ENCODE results near the gene PIP4K2A. TPM values are rescaled to one million over a fixed set of nuclear protein-coding genes. Genes with fewer than 3 reads are reported as not detected.
A peak's percentile ranks its signal among the peaks of the same experiment; 100 is the strongest.

Gene PIP4K2A
- total and polyA plus RNA-seq, 4 donors, result 7.3 to 42.2 (median 27.6) TPM

DNA sequence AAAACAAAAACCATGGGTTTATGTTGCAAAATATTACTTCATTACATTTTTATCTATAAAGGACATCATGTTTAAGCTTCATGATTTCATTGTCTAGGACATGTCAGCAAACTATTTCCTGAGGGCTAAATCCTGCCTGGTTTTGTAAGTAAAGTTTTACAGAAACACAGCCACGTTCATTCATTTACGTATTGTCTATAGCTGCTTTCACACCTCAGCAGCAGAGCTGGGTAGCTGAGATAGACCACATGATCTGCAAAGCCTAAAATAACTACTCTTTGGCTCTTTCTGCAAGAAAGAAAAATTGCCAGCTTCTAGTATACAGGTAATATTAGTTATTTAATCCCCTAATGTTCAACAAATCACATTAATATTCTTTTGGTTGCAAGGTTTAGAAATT lies 12.7 kb upstream of the PIP4K2A start:
- Histone ChIP-seq H3K27ac (ENCODE audit: low read depth in 1 of 2, low read length in 1 of 2) (no peak overlapping the region), H3K36me3 (ENCODE audit: control insufficient read depth in 4 of 4, insufficient read depth in 4 of 4, low read length in 4 of 4) (no peaks in the 10 kb centered on the region), H3K9ac (ENCODE audit: insufficient read depth in 1 of 2, low read length in 2 of 2) (no peak overlapping the region), H3K4me3 (no peak overlapping the region), H3K9me3 (ENCODE audit: control insufficient read depth in 4 of 4, insufficient read depth in 3 of 4, low read length in 3 of 4) (no peaks in the 10 kb centered on the region), H3K27me3 (ENCODE audit: control insufficient read depth in 3 of 3, insufficient read depth in 3 of 3, low read length in 2 of 3) (peaks cover 0 to 2% (median 0%) of the 10 kb centered on the region in 3 donors), H3K4me1 (ENCODE audit: control insufficient read depth in 5 of 5, insufficient read depth in 5 of 5, low read length in 5 of 5) (no peaks in the 10 kb centered on the region)
- 36 to 69% methylated on average over 2 of the region's 2 CpGs for WGBS, 2 donors
- TF ChIP-seq, protein P1, sequence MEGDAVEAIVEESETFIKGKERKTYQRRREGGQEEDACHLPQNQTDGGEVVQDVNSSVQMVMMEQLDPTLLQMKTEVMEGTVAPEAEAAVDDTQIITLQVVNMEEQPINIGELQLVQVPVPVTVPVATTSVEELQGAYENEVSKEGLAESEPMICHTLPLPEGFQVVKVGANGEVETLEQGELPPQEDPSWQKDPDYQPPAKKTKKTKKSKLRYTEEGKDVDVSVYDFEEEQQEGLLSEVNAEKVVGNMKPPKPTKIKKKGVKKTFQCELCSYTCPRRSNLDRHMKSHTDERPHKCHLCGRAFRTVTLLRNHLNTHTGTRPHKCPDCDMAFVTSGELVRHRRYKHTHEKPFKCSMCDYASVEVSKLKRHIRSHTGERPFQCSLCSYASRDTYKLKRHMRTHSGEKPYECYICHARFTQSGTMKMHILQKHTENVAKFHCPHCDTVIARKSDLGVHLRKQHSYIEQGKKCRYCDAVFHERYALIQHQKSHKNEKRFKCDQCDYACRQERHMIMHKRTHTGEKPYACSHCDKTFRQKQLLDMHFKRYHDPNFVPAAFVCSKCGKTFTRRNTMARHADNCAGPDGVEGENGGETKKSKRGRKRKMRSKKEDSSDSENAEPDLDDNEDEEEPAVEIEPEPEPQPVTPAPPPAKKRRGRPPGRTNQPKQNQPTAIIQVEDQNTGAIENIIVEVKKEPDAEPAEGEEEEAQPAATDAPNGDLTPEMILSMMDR (IDR thresholded peaks at IDR 0.05; ENCODE audit: control extremely low read depth, extremely low read depth), result no peak
- DNase-seq, result no peak
- ATAC-seq (ENCODE audit: insufficient read depth, low FRiP score), result no peak

GRCh38 chr10:22724773-22725172 lies 10.4 kb upstream of the PIP4K2A start:
- Histone ChIP-seq H3K4me1 (ENCODE audit: control insufficient read depth in 5 of 5, insufficient read depth in 5 of 5, low read length in 5 of 5) (no peaks in the 10 kb centered on the region), H3K36me3 (ENCODE audit: control insufficient read depth in 4 of 4, insufficient read depth in 4 of 4, low read length in 4 of 4) (no peaks in the 10 kb centered on the region), H3K9me3 (ENCODE audit: control insufficient read depth in 4 of 4, insufficient read depth in 3 of 4, low read length in 3 of 4) (no peaks in the 10 kb centered on the region), H3K27me3 (ENCODE audit: control insufficient read depth in 3 of 3, insufficient read depth in 3 of 3, low read length in 2 of 3) (peaks cover 0 to 2% (median 0%) of the 10 kb centered on the region in 3 donors), H3K4me3 (no peak overlapping the region), H3K9ac (ENCODE audit: insufficient read depth in 1 of 2, low read length in 2 of 2) (no peak overlapping the region), H3K27ac (ENCODE audit: low read depth in 1 of 2, low read length in 1 of 2) (no peak overlapping the region)
- ATAC-seq (ENCODE audit: insufficient read depth, low FRiP score) (no peak), DNase-seq (no peak)
- TF ChIP-seq, protein P1 (IDR thresholded peaks at IDR 0.05; ENCODE audit: control extremely low read depth, extremely low read depth), result no peak
- 92 to 96% methylated on average over 3 of the region's 3 CpGs for WGBS, 2 donors

DNA sequence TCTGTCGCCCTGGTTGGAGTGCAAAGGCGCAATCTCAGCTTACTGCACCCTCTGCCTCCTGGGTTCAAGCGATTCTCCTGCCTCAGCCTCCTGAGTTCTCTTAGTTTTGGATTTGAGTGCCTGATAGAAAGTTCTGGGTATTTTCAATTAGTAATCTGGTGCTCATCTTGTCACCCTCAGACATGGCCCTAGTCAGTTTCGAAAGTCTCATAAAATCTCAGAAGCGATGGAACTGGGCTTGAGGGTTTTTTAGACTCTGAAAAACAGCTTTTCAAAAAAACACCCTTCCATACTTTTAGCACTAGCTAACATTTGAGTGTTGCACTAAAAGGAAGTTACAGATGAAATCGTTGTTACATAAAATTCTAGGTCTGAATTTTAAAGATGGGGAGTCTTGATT lies 9.4 kb upstream of the PIP4K2A start:
- WGBS, 2 donors, result 68 to 77% methylated on average over 6 of the region's 6 CpGs
- Histone ChIP-seq H3K9me3 (ENCODE audit: control insufficient read depth in 4 of 4, insufficient read depth in 3 of 4, low read length in 3 of 4) (no peaks in the 10 kb centered on the region), H3K27me3 (ENCODE audit: control insufficient read depth in 3 of 3, insufficient read depth in 3 of 3, low read length in 2 of 3) (peaks cover 0 to 2% (median 0%) of the 10 kb centered on the region in 3 donors), H3K4me1 (ENCODE audit: control insufficient read depth in 5 of 5, insufficient read depth in 5 of 5, low read length in 5 of 5) (no peaks in the 10 kb centered on the region), H3K4me3 (no peak overlapping the region), H3K36me3 (ENCODE audit: control insufficient read depth in 4 of 4, insufficient read depth in 4 of 4, low read length in 4 of 4) (no peaks in the 10 kb centered on the region), H3K27ac (ENCODE audit: low read depth in 1 of 2, low read length in 1 of 2) (no peak overlapping the region), H3K9ac (ENCODE audit: insufficient read depth in 1 of 2, low read length in 2 of 2) (no peak overlapping the region)
- TF ChIP-seq, protein P1 (IDR thresholded peaks at IDR 0.05; ENCODE audit: control extremely low read depth, extremely low read depth), result no peak
- DNase-seq (no peak), ATAC-seq (ENCODE audit: insufficient read depth, low FRiP score) (no peak)

- ATAC-seq (ENCODE audit: insufficient read depth, low FRiP score) (peak; percentile 45), DNase-seq (no peak)
- Histone ChIP-seq H3K9ac (ENCODE audit: insufficient read depth in 1 of 2, low read length in 2 of 2) (no peak overlapping the region), H3K27ac (ENCODE audit: low read depth in 1 of 2, low read length in 1 of 2) (no peak overlapping the region), H3K9me3 (ENCODE audit: control insufficient read depth in 4 of 4, insufficient read depth in 3 of 4, low read length in 3 of 4) (no peaks in the 10 kb centered on the region), H3K27me3 (ENCODE audit: control insufficient read depth in 3 of 3, insufficient read depth in 3 of 3, low read length in 2 of 3) (peaks cover 0 to 2% (median 0%) of the 10 kb centered on the region in 3 donors), H3K4me3 (no peak overlapping the region), H3K36me3 (ENCODE audit: control insufficient read depth in 4 of 4, insufficient read depth in 4 of 4, low read length in 4 of 4) (no peaks in the 10 kb centered on the region), H3K4me1 (ENCODE audit: control insufficient read depth in 5 of 5, insufficient read depth in 5 of 5, low read length in 5 of 5) (no peaks in the 10 kb centered on the region)
- TF ChIP-seq, protein P1 (IDR thresholded peaks at IDR 0.05; ENCODE audit: control extremely low read depth, extremely low read depth), result no peak
- 43 to 59% methylated on average over 5 of the region's 5 CpGs for WGBS, 2 donors
Observed at GRCh38 chr10:22723343-22723779, 9.0 kb upstream of the PIP4K2A start.

Measured in lung (tissue), 12 donors.